GM10248 (cell line): Measurements from ENCODE around the gene SKOR1.

Experiments used
- CTCF ChIA-PET: fragments of 300-600 bp; sonication (Branson Sonifier 250); formaldehyde crosslinking; extraction: SDS; loops from one replicate; lab custom pipeline; 2021; ENCODE audit warnings: antibody characterized with exemption; lab: Yijun Ruan, JAX
- POLR2A ChIA-PET: fragments of 350-650 bp; sonication (Branson Sonifier 250); formaldehyde crosslinking; extraction: SDS; loops from one replicate; lab custom pipeline; 2020; ENCODE audit warnings: antibody characterized with exemption; lab: Yijun Ruan, JAX
- DNase-seq: peaks from one replicate; pipeline ENCODE4 v3.0.0; 2012; ENCODE audit errors: extremely low spot score
- CTCF ChIP-seq: IDR thresholded peaks from 2 replicates; pipeline ENCODE4 v1.5.1; 2012; ENCODE audit warnings: mild to moderate bottlenecking, low read depth; ENCODE audit errors: extremely low read depth, missing control alignments, control extremely low read depth

SKOR1 gene

DNA sequence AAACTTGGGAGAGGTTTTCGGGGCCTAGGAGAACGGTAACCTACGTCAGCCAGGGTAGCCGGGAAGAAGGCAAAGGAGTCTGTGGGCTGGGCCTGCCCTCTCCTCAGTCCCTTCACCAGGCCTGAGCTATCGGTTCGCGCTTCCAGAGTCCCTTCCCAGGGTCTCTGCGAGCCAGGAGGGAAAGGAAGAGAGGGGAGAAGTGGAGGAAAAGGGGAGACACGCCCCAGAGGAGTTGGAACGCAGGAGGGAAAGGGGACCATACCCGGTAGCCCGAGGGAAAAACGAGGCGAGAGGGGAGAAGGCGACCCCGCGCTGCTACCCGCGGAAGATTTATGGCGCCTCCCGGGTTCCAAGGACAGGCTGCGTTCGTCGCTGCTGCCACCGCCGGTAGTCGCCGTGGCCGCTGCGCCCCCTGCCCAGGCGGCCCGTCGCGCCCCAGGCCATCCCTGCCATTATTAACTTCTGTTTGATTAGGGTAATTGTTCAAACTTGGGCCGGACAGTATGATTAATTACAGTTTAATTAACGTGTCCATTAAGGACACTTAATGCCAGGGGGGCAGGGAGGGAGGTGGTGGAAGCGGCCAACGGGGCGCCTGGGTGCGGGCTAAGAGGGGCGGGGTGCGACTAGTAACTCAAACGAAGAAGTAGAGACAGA is 3.4 kb upstream of the SKOR1 start:
- ChIA-PET CTCF (interaction anchor here (1.4 kb wide), 1 partner anchor 13 kb away, joined by 3 read pairs; no protein-coding TSS in a partner anchor), POLR2A (no interaction called here)
- no peak for DNase-seq
- TF ChIP-seq CTCF: no peak

DNA sequence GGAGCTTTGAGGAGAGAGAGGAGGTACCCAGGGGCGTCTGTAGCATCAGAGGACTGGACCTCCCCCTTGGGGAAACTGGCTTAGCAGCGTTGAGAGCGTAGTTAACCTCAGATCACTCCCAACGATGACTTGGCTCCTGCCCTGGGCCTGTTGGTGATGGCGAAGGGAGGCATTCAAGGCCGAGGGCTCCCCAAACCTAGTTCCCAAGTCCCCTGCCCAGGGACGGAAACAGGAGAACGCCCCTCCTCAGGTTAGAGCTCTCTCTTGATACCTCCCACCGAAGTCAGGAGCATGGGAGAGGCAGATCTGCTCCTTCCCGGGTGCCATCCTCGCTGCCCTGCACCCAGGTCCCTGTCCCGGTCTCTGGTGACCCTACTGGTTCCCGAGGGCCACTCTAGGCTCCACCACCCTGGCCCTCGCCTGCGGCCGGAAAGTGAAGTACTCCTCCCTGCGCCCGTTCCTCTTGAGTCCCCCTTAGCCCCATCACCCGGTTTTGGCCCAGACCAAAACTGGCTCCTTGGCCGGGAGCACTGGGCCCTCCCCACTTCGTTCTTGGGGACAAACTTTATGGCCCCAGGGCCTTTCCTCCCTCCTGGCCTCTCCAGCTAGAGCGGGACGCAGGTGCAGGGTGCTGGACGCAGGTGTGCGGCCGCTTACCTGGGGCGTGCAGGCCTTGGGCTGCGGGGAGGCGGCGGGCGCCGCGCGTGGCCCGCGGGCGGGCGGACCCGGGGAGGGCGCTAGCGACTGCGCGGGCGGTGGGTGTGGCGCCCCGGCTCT is 2.6 kb upstream of the SKOR1 start:
- no peak for DNase-seq
- CTCF ChIA-PET: interaction anchor here (2.3 kb wide), 1 partner anchor 13 kb away, joined by 7 read pairs; no protein-coding TSS in a partner anchor
- POLR2A ChIA-PET: no interaction called here

GRCh38 chr15:67823314-67824196 is 1.8 kb upstream of the SKOR1 start:
- no peak for DNase-seq
- no peak for TF ChIP-seq CTCF
- ChIA-PET CTCF (interaction anchor here (2.0 to 2.3 kb wide), 2 partner anchors 13 to 366 kb away, joined by 5 to 7 read pairs; no protein-coding TSS in a partner anchor), POLR2A (no interaction called here)

More for the DNA sequence above, 2.6 kb upstream of the SKOR1 start:
- TF ChIP-seq CTCF: no peak

- ChIA-PET POLR2A (no interaction called here), CTCF (interaction anchor here (1.0 to 2.3 kb wide), 3 partner anchors 12 to 367 kb away, joined by 4 to 7 read pairs (median 5); no protein-coding TSS in a partner anchor)
- DNase-seq: no peak
- no peak for TF ChIP-seq CTCF
Observed at GRCh38 chr15:67824197-67824968, 926 bp upstream of the SKOR1 start.

DNA sequence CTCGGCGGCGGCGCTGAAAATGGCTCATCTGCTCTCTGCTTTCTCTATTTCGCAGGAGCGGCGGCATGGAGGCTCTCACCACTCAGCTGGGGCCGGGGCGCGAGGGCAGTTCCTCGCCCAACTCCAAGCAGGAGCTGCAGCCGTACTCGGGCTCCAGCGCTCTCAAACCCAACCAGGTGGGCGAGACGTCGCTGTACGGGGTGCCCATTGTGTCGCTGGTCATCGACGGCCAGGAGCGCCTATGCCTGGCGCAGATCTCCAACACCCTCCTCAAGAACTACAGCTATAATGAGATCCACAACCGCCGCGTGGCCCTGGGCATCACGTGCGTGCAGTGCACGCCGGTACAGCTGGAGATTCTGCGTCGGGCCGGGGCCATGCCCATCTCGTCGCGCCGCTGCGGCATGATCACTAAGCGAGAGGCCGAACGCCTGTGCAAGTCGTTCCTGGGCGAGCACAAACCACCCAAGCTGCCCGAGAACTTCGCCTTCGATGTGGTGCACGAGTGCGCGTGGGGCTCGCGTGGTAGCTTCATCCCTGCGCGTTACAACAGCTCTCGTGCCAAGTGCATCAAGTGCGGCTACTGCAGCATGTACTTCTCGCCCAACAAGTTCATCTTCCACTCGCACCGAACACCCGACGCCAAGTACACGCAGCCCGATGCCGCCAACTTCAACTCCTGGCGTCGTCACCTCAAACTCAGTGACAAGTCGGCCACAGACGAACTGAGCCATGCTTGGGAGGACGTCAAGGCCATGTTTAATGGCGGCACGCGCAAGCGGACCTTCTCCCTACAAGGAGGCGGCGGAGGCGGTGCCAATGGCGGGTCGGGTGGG is 790 bp downstream of the SKOR1 start:
- DNase-seq: no peak
- ChIA-PET CTCF (interaction anchor here (1.2 kb wide), 1 partner anchor 368 kb away, joined by 3 read pairs; no protein-coding TSS in a partner anchor), POLR2A (no interaction called here)
- no peak for TF ChIP-seq CTCF
